Stomach smooth muscle (tissue), 2 donors: Measurements from ENCODE around the gene IL9.

Experiments used
- H3K27ac ChIP-seq: one replicate; pipeline ENCODE4 v1.7.0; 2013; ENCODE audit warnings: mild to moderate bottlenecking, low read length, inconsistent platforms
- H3K27me3 ChIP-seq, 2 donors: one replicate each; pipeline ENCODE4 v1.7.0; 2013; ENCODE audit warnings: low read length in 2 of 2; ENCODE audit not compliant: insufficient read depth in 2 of 2, control insufficient read depth in 1 of 2
- H3K36me3 ChIP-seq, 2 donors: one replicate each; pipeline ENCODE4 v1.7.0; 2013; ENCODE audit warnings: low read length in 2 of 2; ENCODE audit not compliant: control insufficient read depth in 2 of 2, insufficient read depth in 2 of 2
- H3K4me1 ChIP-seq: one replicate; pipeline ENCODE4 v1.7.0; 2013; ENCODE audit warnings: low read length; ENCODE audit not compliant: control insufficient read depth, insufficient read depth
- H3K4me3 ChIP-seq, 2 donors: one replicate each; pipeline ENCODE4 v1.7.0; 2013; ENCODE audit warnings: low read length in 2 of 2
- H3K9ac ChIP-seq, 2 donors: one replicate each; pipeline ENCODE4 v1.7.0; 2013; ENCODE audit warnings: low read length in 2 of 2, mild to moderate bottlenecking in 1 of 2
- H3K9me3 ChIP-seq, 2 donors: one replicate each; pipeline ENCODE4 v1.7.0; 2013; ENCODE audit warnings: low read length in 2 of 2; ENCODE audit not compliant: control insufficient read depth in 2 of 2
- donor health status: healthy.
- donor health status: Pancreatic carcinoma.

IL9 gene

DNA sequence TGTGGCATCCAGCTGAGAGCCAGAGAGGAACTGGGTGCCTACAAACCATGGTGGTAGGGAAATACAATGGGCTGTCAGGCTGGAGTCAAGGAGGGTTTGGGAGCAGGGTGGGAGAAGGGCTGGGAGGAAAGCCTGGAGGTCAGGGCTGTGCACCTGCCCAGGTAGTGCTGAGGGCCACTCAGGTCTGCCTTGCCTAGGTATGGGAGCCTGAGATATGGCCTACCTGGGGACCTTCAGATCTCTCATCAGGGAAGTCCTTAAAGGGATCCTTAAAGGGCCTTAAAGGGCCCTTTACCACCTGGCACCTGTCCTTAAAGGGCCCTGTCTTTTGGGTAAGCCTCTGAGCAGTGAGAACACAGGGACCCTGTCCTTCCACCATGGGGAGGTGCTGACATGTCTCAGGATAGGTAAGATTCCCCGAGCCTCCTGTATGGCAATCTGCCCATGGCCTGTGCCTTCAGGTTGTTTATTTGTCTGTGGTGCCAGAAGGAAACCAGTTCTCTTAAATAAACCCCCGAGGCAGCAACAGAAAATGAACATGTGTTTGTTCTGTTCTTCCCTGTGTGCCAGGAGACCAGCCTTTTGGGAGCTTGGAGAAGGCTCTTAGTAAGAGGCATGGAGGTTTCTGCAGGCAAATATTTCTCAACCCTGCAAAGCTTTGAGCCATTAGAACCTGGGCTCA, 37.9 kb downstream of the IL9 start:
- H3K4me1 ChIP-seq: no peaks in the 10 kb centered on the region
- H3K9me3 ChIP-seq: peaks cover 0 to 3% of the 10 kb centered on the region in 2 donors
- no peaks in the 10 kb centered on the region for H3K36me3 ChIP-seq
- no peak overlapping the region for H3K4me3 ChIP-seq
- no peaks in the 10 kb centered on the region for H3K27me3 ChIP-seq
- H3K27ac ChIP-seq: no peak overlapping the region
- H3K9ac ChIP-seq: no peak overlapping the region

DNA sequence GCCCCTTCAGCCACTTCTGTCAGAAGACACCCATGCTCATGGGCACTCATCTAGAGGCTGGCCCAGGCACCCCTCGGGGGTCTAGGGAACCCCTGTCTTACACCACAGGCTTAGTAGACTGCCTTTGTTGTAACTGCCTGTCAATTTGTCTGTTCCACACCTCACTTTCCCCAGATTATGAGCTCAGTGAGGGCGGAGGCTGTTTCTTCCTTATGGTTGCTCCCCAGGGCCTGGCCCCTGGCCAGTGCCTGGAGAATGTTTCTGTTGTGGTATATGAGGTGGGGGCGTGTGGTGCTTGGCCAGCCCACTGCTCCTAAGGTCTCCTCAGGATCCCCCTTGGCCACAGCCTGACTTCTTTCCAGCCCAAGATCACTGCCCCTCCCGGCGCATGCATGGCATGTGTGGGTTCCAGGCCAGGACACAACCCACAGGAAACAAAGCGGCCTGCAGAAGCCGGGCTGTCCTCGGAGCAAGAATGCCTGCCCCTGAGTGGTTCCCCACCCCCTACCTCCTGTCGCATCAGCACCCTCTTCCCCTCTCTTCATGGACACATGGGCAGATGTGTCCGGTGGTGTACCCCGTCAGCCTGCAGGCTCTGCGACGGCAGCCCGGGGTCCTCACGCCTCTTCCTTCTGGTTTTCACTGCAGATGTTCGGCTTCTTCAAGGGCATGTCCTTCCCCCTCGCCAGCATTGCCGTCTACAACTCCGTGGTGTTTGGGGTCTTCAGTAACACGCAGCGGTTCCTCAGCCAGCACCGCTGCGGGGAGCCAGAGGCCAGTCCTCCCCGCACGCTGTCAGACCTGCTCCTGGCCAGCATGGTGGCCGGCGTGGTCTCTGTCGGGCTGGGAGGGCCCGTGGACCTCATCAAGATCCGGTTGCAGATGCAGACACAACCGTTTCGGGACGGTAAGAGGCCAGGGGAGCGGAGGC, 43.5 kb downstream of the IL9 start:
- H3K27me3 ChIP-seq: no peaks in the 10 kb centered on the region
- no peak overlapping the region for H3K9ac ChIP-seq
- H3K27ac ChIP-seq: no peak overlapping the region

DNA sequence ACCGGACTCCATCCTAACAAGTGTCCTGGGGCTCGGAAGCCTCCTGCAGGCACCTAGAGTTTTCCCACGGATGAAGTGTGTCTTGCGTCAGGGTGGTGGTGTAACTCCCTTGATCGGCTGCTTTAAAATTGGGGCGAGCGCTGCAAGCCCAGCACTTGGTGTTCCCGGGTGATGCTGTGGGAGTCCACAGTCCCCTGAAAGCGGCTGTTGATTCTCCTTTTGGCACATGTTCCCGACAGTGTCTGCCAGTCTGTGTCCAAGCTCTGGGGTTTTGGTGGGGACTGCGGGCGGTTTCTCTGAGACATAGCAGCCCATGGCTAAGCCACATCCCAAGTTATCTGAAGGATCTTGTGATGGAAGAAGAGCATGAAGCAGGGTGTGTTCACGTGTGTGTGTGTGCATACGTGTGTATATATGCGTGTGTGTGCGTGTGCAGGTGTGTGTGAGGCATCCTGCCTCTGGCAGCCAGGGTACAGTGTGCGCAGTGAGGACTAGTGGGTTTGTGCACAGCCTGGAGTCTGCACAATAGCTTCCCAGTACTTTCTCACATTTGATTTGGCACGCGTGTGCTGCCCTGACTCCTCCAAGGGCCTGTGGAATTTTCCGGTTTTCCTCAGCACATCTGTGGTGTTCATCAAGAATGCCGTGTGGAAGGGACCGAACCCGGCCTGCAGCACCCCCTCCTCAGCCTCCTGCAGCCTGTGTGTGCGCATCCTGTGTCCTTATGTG, 44.3 kb downstream of the IL9 start:
- H3K36me3 ChIP-seq: no peaks in the 10 kb centered on the region
- peaks cover 0 to 3% of the 10 kb centered on the region in 2 donors for H3K9me3 ChIP-seq
- no peaks in the 10 kb centered on the region for H3K4me1 ChIP-seq
- no peak overlapping the region for H3K9ac ChIP-seq
- no peak overlapping the region for H3K27ac ChIP-seq
- H3K27me3 ChIP-seq: no peaks in the 10 kb centered on the region
- H3K4me3 ChIP-seq: no peak overlapping the region

More for the DNA sequence above, 43.5 kb downstream of the IL9 start:
- Histone ChIP-seq H3K4me1 (no peaks in the 10 kb centered on the region), H3K9me3 (peaks cover 0 to 3% of the 10 kb centered on the region in 2 donors), H3K4me3 (no peak overlapping the region), H3K36me3 (no peaks in the 10 kb centered on the region)

DNA sequence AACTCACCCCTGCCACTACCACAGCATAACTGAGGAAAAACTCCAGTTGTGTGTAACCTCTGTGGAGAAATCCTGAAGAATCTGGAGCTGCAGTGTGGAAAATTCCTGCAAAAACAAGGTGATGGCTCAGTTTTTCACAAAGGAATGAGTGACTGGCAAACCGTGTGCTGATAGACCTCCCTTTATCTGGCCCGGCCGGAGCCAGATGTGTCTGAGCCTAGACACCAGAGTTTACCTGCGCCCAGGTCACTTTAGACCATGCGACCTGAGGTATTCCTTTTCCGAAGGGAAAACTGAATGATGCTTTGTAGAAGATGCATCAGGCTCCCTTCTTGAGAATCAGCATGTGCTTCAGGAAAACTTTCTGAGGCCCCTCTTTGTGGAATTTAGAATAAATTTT, 45.0 kb downstream of the IL9 start:
- peaks cover 0 to 2% of the 10 kb centered on the region in 2 donors for H3K27me3 ChIP-seq
- no peak overlapping the region for H3K27ac ChIP-seq
- H3K9me3 ChIP-seq: peaks cover 0 to 3% of the 10 kb centered on the region in 2 donors
- no peaks in the 10 kb centered on the region for H3K4me1 ChIP-seq
- no peak overlapping the region for H3K4me3 ChIP-seq
- no peaks in the 10 kb centered on the region for H3K36me3 ChIP-seq
- H3K9ac ChIP-seq: no peak overlapping the region

DNA sequence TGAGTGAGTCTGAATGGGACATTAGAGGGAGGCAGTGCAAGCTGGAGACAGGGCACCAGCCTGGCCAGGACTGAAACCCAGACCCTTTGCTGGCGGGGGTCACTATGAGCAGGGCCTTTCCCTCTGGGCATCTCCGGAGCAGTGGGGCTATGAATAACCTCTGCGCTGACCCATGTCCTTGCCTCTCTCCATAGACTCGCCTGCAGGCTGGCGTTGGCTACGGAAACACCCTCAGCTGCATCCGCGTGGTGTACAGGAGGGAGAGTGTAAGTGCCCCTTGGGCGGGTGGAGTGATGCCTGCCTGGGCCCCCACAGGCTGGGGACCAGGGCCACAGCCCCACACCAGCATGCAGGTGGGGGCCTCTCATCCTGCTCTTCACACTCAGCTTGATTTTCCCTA, 45.4 kb downstream of the IL9 start:
- H3K4me1 ChIP-seq: no peaks in the 10 kb centered on the region
- no peaks in the 10 kb centered on the region for H3K36me3 ChIP-seq
- peaks cover 0 to 2% of the 10 kb centered on the region in 2 donors for H3K27me3 ChIP-seq
- H3K27ac ChIP-seq: no peak overlapping the region
- peaks cover 0 to 3% of the 10 kb centered on the region in 2 donors for H3K9me3 ChIP-seq
- no peak overlapping the region for H3K9ac ChIP-seq
- H3K4me3 ChIP-seq: no peak overlapping the region

DNA sequence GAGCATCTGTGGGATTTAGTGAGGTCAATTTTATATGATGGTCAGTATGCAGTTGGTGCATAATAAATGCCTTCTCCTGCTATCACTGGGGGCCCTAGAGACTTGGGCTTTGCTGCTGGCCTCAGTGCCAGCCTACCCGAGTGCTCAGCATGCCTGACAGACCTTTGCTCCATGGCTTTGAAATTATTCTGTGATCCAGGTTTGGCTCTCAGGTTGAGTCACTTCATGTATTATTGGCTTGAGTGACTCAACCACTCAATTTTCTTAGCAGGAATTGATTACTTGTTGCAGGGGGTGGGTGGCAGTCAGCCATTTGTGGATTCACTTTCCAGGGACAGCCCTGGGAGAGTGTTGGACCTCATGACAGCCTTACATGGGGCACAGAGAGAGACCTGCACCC, 47.7 kb downstream of the IL9 start:
- Histone ChIP-seq H3K4me1 (no peaks in the 10 kb centered on the region), H3K36me3 (no peaks in the 10 kb centered on the region), H3K9me3 (no peaks in the 10 kb centered on the region), H3K27ac (no peak overlapping the region), H3K27me3 (peaks cover 3 to 6% of the 10 kb centered on the region in 2 donors), H3K4me3 (no peak overlapping the region), H3K9ac (no peak overlapping the region)

DNA sequence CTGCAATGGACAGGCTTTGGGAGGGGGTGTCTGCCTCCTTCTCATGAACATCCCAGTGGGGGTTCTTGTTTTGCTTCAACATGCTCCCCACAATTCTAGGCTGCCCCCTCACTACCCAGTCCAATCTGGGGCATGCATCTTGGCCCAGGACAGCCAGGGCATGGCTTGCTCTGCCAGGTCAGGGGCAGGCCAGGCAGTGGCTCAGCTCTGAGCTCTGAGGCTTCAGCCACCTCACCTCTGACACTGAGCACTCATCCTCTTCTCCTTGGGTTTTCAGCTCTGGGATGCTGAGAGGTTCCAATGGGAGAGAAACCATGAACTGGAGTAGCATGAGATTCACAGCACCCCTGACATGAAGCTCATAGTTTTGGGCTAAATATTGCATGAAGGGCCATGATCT, 49.3 kb downstream of the IL9 start:
- no peak overlapping the region for H3K4me3 ChIP-seq
- no peaks in the 10 kb centered on the region for H3K9me3 ChIP-seq
- H3K4me1 ChIP-seq: no peaks in the 10 kb centered on the region
- no peaks in the 10 kb centered on the region for H3K36me3 ChIP-seq
- H3K27ac ChIP-seq: no peak overlapping the region
- H3K27me3 ChIP-seq: peaks cover 3 to 10% of the 10 kb centered on the region in 2 donors
- no peak overlapping the region for H3K9ac ChIP-seq

DNA sequence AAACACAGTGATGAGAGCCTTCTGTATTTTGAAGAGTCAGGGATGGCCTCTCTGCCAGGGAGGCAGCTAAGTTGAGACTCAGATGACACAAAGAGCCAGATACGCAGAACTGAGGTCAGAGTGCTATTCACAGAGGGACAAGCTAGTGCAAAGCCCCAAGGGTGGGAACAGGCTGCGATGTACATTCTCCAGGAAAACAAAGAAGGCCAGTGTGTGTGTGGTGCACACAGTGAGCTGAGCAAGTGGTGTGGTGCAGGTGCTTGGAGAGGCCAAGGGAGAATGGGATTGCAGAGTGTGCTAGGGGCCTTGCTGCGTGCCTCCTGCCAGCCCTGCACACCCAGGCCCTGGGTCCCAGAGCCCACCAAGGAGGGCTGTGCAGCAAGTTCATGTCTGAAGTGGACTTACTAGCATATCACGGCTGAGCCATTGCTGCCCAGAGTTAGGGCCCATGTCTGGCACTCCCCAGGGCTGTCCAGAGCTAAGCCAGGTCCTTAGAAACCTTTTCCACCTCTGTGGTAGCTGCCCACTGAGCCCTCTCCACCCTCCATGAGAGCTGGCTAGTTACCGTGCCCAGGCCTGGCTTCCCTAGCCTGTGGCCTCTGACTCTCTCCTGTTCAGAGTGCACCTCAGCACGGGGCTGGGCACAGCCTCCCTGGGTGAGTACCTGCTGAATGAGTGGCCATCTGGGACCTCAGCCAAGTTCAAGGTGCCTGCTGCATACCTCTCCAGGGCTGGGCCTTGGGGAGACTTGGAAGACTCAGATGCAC, 51.9 kb downstream of the IL9 start:
- Histone ChIP-seq H3K4me1 (no peaks in the 10 kb centered on the region), H3K9me3 (no peaks in the 10 kb centered on the region), H3K4me3 (no peak overlapping the region), H3K36me3 (no peaks in the 10 kb centered on the region), H3K27me3 (peaks cover 3 to 10% of the 10 kb centered on the region in 2 donors), H3K27ac (no peak overlapping the region), H3K9ac (no peak overlapping the region)

DNA sequence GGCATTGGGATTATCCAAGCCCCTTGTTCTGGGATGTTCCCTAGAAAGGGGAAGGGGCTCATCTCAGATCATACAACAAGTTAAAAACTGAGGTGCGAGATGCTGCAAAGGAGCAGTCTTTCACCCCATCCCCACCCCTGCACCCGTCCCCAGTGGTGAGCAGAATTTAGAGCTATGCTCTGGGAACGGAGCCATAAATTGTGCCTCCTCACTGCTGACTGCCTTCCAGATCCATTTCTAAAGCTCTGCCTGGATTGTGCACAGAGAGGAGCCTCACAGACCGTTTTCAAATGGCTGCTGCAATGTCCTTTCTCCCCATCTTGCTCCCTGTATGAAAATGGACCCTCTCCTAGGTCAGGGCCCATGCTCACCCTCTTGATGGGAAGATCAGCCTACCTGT, 52.9 kb downstream of the IL9 start:
- Histone ChIP-seq H3K27me3 (peaks cover 3 to 10% of the 10 kb centered on the region in 2 donors), H3K9ac (no peak overlapping the region), H3K4me3 (no peak overlapping the region), H3K9me3 (no peaks in the 10 kb centered on the region), H3K27ac (no peak overlapping the region), H3K4me1 (no peaks in the 10 kb centered on the region), H3K36me3 (no peaks in the 10 kb centered on the region)
